Glomerular visceral epithelial cell (primary cell): ENCODE measurements around the gene FIGNL2.
A peak's percentile ranks its signal among the peaks of the same experiment; 100 is the strongest.

Experiments
- DNase-seq: peaks from one replicate; pipeline ENCODE4 v3.0.0-alpha.2; 2016; ENCODE audit errors: extremely low spot score

Gene FIGNL2

DNA sequence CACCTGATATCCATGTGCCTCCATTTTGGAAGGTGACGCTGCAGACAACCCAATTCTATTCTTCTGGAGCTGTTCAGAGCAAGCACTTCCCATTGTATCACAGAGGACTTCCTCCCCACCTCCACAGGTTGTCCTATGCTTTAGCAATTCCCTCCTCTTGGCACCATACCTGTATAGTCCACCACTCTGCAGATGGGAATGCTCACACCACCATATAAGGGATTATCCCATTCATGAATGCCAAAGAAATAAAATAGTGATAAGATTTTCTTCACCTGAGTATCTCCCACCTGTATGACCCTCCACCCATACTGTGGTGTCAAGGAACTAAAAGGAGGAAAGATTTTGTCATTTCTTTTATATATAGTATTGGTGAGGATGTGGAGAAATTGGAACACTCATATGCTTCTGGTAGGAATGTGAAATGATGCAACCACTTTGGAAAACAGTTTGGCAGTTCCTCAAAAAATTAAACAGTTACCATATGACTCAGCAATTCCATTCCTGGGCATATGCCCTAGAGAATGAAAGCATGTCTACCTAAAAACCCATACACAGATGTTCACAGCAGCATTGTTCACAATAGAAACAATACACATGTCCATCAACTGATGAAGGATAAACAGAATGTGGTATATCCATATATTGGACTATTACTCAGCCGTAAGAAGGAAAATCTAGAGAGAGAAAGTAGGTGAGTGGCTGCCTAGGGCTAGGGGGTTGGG, 75.2 kb downstream of the FIGNL2 start:
- DNase-seq: peak; percentile 61

DNA sequence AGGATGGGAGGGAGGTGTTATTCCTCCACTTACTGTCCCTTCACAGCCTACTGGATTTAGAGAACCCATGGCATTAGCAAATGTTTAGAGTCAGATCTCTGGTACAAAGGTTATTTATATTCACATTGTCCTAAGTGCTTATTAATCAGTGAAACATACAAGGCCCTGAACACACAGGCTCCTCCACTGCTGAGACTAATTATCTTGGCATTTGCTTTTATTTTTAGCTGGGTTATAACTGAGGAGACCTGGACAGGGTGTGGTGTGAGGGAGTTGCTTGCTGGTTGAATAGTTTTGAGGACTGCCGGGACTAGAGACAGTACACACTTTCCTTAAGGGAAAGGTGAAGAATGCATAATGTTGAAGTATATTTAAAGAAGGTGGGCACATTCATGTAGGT, 77.5 kb downstream of the FIGNL2 start:
- DNase-seq: no peak
